DND-41 (cell line): ENCODE data around the gene SIGMAR1.

Experiments
- EZH2 ChIP-seq: IDR thresholded peaks from 3 replicates; pipeline ENCODE4 v1.6.1; 2012; ENCODE audit warnings: borderline replicate concordance, low read depth, mild to moderate bottlenecking, moderate library complexity, low read length, inconsistent platforms; ENCODE audit not compliant: severe bottlenecking
- TF ChIP-seq, protein P1 (sequence below): IDR thresholded peaks from 2 replicates; pipeline ENCODE4 v1.5.1; 2012; ENCODE audit warnings: borderline replicate concordance, low read length, moderate library complexity, mild to moderate bottlenecking; ENCODE audit not compliant: poor library complexity, severe bottlenecking; ENCODE audit errors: extremely low read depth

DNA sequence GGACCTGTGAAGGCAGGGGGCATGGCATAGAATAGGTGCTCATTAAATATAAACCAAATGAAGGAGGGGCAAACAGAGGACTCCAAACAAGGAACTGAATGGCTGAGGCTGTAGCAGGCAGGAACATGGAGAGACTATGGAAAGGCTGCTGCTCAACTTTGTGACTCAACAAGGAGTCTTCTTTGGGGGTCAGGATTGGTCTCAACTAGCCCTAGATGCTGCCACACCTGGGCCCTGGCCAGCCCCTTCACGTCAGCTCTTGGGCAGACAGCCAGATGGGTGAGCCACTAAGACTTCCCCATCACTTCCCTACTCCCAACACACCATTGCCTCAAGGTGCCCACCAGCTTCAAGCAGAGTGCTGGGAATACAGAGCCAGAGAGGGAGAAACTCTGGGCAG, 36.7 kb downstream of the SIGMAR1 start:
- TF ChIP-seq, protein P1, sequence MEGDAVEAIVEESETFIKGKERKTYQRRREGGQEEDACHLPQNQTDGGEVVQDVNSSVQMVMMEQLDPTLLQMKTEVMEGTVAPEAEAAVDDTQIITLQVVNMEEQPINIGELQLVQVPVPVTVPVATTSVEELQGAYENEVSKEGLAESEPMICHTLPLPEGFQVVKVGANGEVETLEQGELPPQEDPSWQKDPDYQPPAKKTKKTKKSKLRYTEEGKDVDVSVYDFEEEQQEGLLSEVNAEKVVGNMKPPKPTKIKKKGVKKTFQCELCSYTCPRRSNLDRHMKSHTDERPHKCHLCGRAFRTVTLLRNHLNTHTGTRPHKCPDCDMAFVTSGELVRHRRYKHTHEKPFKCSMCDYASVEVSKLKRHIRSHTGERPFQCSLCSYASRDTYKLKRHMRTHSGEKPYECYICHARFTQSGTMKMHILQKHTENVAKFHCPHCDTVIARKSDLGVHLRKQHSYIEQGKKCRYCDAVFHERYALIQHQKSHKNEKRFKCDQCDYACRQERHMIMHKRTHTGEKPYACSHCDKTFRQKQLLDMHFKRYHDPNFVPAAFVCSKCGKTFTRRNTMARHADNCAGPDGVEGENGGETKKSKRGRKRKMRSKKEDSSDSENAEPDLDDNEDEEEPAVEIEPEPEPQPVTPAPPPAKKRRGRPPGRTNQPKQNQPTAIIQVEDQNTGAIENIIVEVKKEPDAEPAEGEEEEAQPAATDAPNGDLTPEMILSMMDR = no peak
- no peak for TF ChIP-seq EZH2
